ENCODE results near the gene TRIM24.

Gene TRIM24

DNA sequence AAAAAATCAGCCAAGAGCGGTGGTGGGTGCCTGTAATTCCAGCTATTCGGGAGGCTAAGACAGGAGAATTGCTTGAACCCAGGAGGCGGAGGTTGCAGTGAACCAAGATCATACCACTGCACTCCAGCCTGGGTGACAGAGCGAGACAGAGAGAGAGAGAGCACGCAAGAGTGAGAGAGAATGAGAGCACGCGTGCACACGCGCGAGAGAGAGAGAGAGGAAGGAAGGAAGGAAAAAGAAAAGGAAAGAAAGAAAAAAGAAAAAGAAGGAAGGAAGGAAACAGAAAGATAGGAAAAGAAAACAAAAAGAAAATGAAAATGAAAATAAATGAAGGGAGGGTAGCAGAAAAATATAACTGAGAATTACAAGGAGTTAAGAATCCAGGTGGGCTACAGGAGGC, 158.4 kb downstream of the TRIM24 start:
- H3K9me3 ChIP-seq (ENCODE audit: control insufficient read depth, insufficient read depth, low read length): no peaks in the 10 kb centered on the region
- no peaks in the 10 kb centered on the region for H3K36me3 ChIP-seq (ENCODE audit: control insufficient read depth, insufficient read depth, low read length)
- no peaks in the 10 kb centered on the region for H3K27me3 ChIP-seq (ENCODE audit: control insufficient read depth, insufficient read depth, low read length)
- H3K4me3 ChIP-seq (ENCODE audit: low read depth, low read length): no peak overlapping the region
- no peaks in the 10 kb centered on the region for H3K4me1 ChIP-seq (ENCODE audit: control insufficient read depth, insufficient read depth, low read length)
- no peak overlapping the region for H3K9ac ChIP-seq (ENCODE audit: low read depth, low read length)

DNA sequence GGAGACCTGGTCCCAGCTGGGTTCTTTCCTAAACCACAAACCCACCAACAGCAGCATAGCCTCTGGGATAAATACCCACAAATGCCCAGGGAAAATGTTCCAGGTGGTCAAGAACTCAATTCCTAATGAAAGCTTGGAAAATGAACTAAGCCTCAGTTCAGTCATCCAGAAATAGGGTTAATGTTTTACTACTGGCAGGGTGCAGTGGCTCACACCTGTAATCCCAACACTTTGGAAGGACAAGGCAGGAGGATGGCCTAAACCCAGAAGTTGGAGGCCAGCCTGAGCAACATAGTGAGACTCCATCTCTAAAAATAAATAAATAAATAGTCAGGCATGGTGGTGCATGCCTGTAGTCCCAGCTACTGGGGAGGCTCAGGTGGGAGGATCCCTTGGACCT, 158.9 kb downstream of the TRIM24 start:
- H3K9ac ChIP-seq (ENCODE audit: low read depth, low read length): no peak overlapping the region
- no peaks in the 10 kb centered on the region for H3K4me1 ChIP-seq (ENCODE audit: control insufficient read depth, insufficient read depth, low read length)
- no peaks in the 10 kb centered on the region for H3K27me3 ChIP-seq (ENCODE audit: control insufficient read depth, insufficient read depth, low read length)
- no peaks in the 10 kb centered on the region for H3K36me3 ChIP-seq (ENCODE audit: control insufficient read depth, insufficient read depth, low read length)
- no peaks in the 10 kb centered on the region for H3K9me3 ChIP-seq (ENCODE audit: control insufficient read depth, insufficient read depth, low read length)
- H3K4me3 ChIP-seq (ENCODE audit: low read depth, low read length): no peak overlapping the region

DNA sequence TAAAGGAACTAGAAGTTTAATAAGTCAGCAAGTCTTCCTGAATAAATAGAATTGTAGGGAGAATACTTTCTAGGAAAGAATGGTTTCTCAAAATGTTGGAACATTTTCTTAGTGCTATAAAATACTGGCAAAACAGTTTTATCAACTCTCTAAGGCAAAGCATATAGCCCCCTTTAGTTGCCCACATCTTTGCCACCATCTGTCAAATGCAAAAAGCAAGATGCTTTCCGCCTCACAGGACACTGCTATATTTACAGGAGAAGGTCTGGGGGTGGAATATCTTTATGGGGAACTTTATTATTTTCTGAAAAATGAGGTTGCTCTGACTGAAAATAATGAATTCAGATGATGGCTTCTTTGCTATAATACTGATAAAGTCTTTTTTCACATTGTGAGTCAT, 162.8 kb downstream of the TRIM24 start:
- Histone ChIP-seq H3K9ac (ENCODE audit: low read depth, low read length) (no peak overlapping the region), H3K4me3 (ENCODE audit: low read depth, low read length) (no peak overlapping the region), H3K9me3 (ENCODE audit: control insufficient read depth, insufficient read depth, low read length) (no peaks in the 10 kb centered on the region), H3K27me3 (ENCODE audit: control insufficient read depth, insufficient read depth, low read length) (no peaks in the 10 kb centered on the region), H3K36me3 (ENCODE audit: control insufficient read depth, insufficient read depth, low read length) (no peaks in the 10 kb centered on the region), H3K4me1 (ENCODE audit: control insufficient read depth, insufficient read depth, low read length) (peaks cover 5% of the 10 kb centered on the region)

DNA sequence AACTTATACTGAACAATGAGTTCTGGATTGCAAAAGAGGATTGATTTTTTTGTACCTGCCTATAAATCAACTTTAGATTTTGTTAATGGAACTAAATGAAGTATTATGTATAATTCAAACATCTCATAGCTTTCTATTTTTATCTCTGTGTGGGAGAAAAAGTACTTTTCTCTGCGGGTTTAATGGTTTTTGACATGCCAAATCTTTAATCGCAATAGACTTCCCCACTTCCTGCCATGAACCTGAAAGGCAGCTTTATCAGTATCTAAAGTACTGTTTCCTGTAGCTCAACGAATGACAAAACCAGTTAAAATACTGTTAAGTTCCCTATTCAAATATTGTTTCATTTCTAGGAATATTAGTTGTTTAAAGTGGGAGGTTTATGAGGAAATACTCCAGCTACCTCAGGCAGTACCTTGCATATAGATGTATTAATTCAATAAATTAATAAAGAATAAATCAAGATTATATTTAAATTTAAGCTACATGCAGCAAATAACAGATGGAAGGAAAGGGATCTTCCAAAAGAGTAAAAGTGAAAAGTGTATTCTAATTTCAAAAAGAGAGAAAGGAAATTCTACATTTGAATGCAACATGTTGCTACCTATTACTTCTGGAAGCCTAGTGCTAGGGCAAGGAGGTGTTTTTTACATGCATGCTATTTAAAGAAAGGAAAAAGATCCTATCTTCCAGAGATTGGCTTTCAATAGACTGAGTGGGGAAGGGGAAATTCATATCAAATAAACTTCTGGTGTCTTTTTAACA, 165.2 kb downstream of the TRIM24 start:
- Histone ChIP-seq H3K36me3 (ENCODE audit: control insufficient read depth, insufficient read depth, low read length) (no peaks in the 10 kb centered on the region), H3K27me3 (ENCODE audit: control insufficient read depth, insufficient read depth, low read length) (no peaks in the 10 kb centered on the region), H3K4me3 (ENCODE audit: low read depth, low read length) (no peak overlapping the region), H3K4me1 (ENCODE audit: control insufficient read depth, insufficient read depth, low read length) (peaks cover 5% of the 10 kb centered on the region), H3K9me3 (ENCODE audit: control insufficient read depth, insufficient read depth, low read length) (no peaks in the 10 kb centered on the region), H3K9ac (ENCODE audit: low read depth, low read length) (no peak overlapping the region)

DNA sequence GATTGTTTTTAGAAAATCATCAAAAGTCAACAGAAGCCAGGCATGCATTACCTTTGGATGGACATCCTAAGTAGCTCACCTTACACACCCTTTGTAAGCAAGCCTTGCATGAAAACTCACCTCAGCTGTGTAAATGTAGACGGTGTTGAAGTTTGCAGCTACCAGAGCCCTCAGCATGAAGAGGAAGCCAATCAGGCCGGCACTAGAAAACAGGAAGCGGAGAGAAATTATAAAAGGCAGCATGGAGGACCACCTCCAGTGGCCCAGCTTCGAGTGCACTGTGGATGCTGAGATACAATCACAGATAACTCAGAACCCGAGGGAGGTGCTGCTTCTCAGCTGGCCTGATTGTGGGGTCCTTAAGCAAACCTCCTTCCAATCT, 165.8 kb downstream of the TRIM24 start:
- Histone ChIP-seq H3K36me3 (ENCODE audit: control insufficient read depth, insufficient read depth, low read length) (no peaks in the 10 kb centered on the region), H3K4me1 (ENCODE audit: control insufficient read depth, insufficient read depth, low read length) (peaks cover 5% of the 10 kb centered on the region), H3K9ac (ENCODE audit: low read depth, low read length) (no peak overlapping the region), H3K27me3 (ENCODE audit: control insufficient read depth, insufficient read depth, low read length) (no peaks in the 10 kb centered on the region), H3K9me3 (ENCODE audit: control insufficient read depth, insufficient read depth, low read length) (no peaks in the 10 kb centered on the region), H3K4me3 (ENCODE audit: low read depth, low read length) (no peak overlapping the region)

DNA sequence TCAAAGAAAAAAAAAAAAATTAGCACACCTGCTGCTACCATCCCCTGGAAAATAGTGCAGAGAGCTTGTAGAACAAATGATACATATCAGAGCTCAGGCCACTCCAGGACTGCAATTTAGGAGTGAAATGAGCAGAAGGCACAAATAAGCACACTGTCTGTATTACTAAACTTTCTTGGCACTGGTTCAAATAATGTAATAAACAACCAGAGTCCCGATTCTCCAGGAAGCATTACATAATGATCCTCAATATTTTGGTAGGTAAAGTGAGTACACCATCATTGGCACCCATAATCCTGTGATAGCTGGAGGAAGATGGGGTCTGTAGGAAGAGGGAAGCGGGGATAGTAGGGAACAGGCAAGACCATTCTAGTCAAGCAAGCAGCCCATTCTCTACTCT, 166.8 kb downstream of the TRIM24 start:
- no peaks in the 10 kb centered on the region for H3K36me3 ChIP-seq (ENCODE audit: control insufficient read depth, insufficient read depth, low read length)
- no peaks in the 10 kb centered on the region for H3K27me3 ChIP-seq (ENCODE audit: control insufficient read depth, insufficient read depth, low read length)
- H3K9ac ChIP-seq (ENCODE audit: low read depth, low read length): no peak overlapping the region
- peaks cover 5% of the 10 kb centered on the region for H3K4me1 ChIP-seq (ENCODE audit: control insufficient read depth, insufficient read depth, low read length)
- H3K4me3 ChIP-seq (ENCODE audit: low read depth, low read length): no peak overlapping the region
- no peaks in the 10 kb centered on the region for H3K9me3 ChIP-seq (ENCODE audit: control insufficient read depth, insufficient read depth, low read length)

DNA sequence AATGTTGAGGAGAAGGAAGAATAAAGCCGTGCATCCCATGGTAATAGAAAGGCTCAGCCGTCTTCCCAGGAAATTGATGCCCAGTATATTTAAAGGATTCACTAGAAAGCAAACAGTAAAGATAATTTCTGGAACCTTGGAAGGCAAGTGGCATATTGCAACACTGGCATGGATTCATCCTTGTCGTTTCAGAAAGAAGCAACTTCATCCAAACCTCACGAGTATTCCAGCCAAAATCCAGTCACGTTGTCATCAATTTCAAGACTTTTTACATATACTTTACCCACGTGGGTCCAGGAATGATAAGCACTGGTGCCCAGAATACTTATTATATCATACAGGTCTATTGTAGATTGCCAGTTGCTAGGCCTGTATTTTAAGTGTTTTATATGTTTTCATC, 167.3 kb downstream of the TRIM24 start:
- Histone ChIP-seq H3K9ac (ENCODE audit: low read depth, low read length) (no peak overlapping the region), H3K4me3 (ENCODE audit: low read depth, low read length) (no peak overlapping the region), H3K9me3 (ENCODE audit: control insufficient read depth, insufficient read depth, low read length) (no peaks in the 10 kb centered on the region), H3K4me1 (ENCODE audit: control insufficient read depth, insufficient read depth, low read length) (peaks cover 5% of the 10 kb centered on the region), H3K36me3 (ENCODE audit: control insufficient read depth, insufficient read depth, low read length) (no peaks in the 10 kb centered on the region), H3K27me3 (ENCODE audit: control insufficient read depth, insufficient read depth, low read length) (no peaks in the 10 kb centered on the region)

DNA sequence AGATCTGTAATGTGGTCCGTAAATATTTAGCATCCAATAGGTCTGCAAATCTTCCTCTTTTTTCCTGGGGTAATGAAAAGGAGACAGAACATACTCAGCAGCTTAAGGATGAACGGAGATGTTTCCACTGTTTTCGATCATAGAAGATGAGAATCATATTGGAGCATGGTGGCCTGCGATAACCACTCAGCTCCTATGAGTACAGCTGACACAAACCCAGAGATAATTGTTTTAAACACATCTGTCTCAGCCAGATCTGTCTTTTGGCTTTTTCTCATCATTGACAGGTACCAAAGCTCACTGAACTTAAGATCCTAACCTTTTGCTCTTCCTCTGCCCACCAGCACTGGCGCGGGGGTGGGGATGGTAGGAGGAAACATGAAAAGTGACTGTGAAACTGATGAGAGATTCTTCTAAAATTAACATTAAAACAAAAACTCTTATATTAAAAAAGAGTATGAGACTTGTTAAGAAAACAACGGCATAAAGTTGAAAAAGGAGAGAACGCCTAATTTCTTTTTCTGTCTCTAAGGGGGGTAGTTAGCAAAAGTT, 170.1 kb downstream of the TRIM24 start:
- no peaks in the 10 kb centered on the region for H3K27me3 ChIP-seq (ENCODE audit: control insufficient read depth, insufficient read depth, low read length)
- H3K36me3 ChIP-seq (ENCODE audit: control insufficient read depth, insufficient read depth, low read length): no peaks in the 10 kb centered on the region
- H3K4me3 ChIP-seq (ENCODE audit: low read depth, low read length): no peak overlapping the region
- H3K9ac ChIP-seq (ENCODE audit: low read depth, low read length): no peak overlapping the region
- peaks cover 5% of the 10 kb centered on the region for H3K4me1 ChIP-seq (ENCODE audit: control insufficient read depth, insufficient read depth, low read length)
- no peaks in the 10 kb centered on the region for H3K9me3 ChIP-seq (ENCODE audit: control insufficient read depth, insufficient read depth, low read length)

DNA sequence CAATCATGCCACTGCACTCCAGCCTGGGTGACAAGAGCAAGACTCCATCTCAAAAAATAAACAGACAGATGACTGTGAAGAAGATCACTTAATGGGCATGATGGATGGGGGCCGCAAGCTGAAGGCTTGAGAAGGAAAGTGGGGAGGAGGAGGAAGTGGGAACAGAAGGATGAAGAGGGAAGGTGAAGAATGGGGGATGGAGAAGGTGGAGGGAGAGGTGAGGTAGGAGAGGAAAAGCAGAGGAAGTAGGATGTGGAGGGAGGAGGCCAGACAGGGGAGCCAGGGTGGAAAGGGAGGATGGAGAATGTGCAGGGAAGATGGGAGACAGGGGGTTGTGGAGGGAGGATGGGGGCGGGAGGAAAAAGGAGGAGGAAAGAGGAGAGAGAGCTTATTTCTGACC, 172.3 kb downstream of the TRIM24 start:
- Histone ChIP-seq H3K4me1 (ENCODE audit: control insufficient read depth, insufficient read depth, low read length) (no peaks in the 10 kb centered on the region), H3K4me3 (ENCODE audit: low read depth, low read length) (no peak overlapping the region), H3K27me3 (ENCODE audit: control insufficient read depth, insufficient read depth, low read length) (no peaks in the 10 kb centered on the region), H3K9me3 (ENCODE audit: control insufficient read depth, insufficient read depth, low read length) (no peaks in the 10 kb centered on the region), H3K36me3 (ENCODE audit: control insufficient read depth, insufficient read depth, low read length) (no peaks in the 10 kb centered on the region), H3K9ac (ENCODE audit: low read depth, low read length) (no peak overlapping the region)

DNA sequence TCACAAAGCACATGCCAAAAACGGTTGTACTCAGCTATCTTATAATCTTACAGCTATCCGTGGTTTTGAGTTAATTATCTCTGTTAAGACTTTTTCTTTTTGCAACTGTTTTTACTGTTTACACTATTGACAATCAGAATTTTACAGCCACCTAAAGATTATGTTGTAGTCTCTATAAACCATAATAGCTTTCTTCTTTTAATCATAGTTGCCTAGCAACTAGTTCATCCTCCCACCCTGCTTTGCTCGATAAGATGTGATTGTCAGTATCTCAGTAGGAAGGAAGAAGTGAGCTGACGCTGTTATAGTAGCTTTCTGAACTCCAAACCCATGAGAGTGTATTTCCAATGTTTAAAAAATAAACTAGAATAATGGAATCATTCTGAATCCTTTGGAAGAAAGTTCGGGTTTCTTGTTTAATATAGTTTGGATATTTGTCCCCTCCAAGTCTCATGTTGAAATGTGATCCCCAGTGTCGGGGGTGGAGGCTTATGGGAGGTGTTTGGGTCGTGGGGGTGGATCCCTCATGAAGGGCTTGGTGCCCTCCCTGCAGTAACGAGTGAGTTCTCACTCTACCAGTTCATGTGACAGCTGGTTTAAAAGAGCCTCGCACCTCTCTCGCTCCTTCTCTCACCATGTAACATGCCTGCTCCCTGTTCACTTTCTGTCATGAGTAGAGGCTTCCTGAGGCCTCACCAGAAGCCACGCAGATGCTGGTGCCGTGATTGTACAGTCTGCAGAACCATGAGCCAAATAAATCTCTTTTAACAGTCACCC, 173.0 kb downstream of the TRIM24 start:
- no peak overlapping the region for H3K4me3 ChIP-seq (ENCODE audit: low read depth, low read length)
- H3K9me3 ChIP-seq (ENCODE audit: control insufficient read depth, insufficient read depth, low read length): no peaks in the 10 kb centered on the region
- H3K4me1 ChIP-seq (ENCODE audit: control insufficient read depth, insufficient read depth, low read length): no peaks in the 10 kb centered on the region
- H3K9ac ChIP-seq (ENCODE audit: low read depth, low read length): no peak overlapping the region
- H3K27me3 ChIP-seq (ENCODE audit: control insufficient read depth, insufficient read depth, low read length): no peaks in the 10 kb centered on the region
- no peaks in the 10 kb centered on the region for H3K36me3 ChIP-seq (ENCODE audit: control insufficient read depth, insufficient read depth, low read length)

Data from iPS-15b (cell line).